GM21717 (cell line): Measurements from ENCODE around the gene CCDC200.
"Not testable (repeated sequence)": the region's sequence is repeated elsewhere in the genome, so short reads cannot be mapped to it uniquely, and the experiment has no call there.

ENCODE experiments used
- ATAC-seq: cut with Tn5 transposase; IDR thresholded peaks from one replicate; pipeline ENCODE4 v1.9.1; 2021; ENCODE audit warnings: mild to moderate bottlenecking, moderate library complexity; ENCODE audit not compliant: unreplicated experiment

Gene CCDC200

GRCh38 chr17:43228020-43228782 is at the start of gene CCDC200:
Gene CCDC200 (minus strand): TSS chr17:43228623. CDS start chr17:43228554, 69 bp downstream.
- not testable (repeated sequence) for ATAC-seq

GRCh38 chr17:43272914-43273313 is 44.5 kb upstream of the CCDC200 start:
- ATAC-seq = not testable (repeated sequence)

GRCh38 chr17:43272483-43272882 is 44.1 kb upstream of the CCDC200 start:
- not testable (repeated sequence) for ATAC-seq

GRCh38 chr17:43270552-43271504 is 42.4 kb upstream of the CCDC200 start:
- ATAC-seq = not testable (repeated sequence)

GRCh38 chr17:43246456-43246855 is 18.0 kb upstream of the CCDC200 start:
- not testable (repeated sequence) for ATAC-seq

- not testable (repeated sequence) for ATAC-seq
These were observed 12.4 kb upstream of the CCDC200 start for GRCh38 chr17:43240596-43241352.

GRCh38 chr17:43239597-43239996 is 11.2 kb upstream of the CCDC200 start:
- ATAC-seq = not testable (repeated sequence)

- not testable (repeated sequence) for ATAC-seq
These were observed 5.5 kb upstream of the CCDC200 start, which contains the start of gene RNU2-1 for GRCh38 chr17:43233877-43234276. Gene RNU2-1 (minus strand): TSS chr17:43233977.

- ATAC-seq = not testable (repeated sequence)
These were observed 4.8 kb upstream of the CCDC200 start for GRCh38 chr17:43233263-43233662.

- not testable (repeated sequence) for ATAC-seq
These were observed 3.7 kb upstream of the CCDC200 start for GRCh38 chr17:43232021-43232699.

GRCh38 chr17:43231205-43232020 is 3.0 kb upstream of the CCDC200 start:
- not testable (repeated sequence) for ATAC-seq

- no peak for ATAC-seq
These were observed 2.0 kb downstream of the CCDC200 start for GRCh38 chr17:43226393-43226792.

- ATAC-seq = no peak
These were observed 4.2 kb downstream of the CCDC200 start for GRCh38 chr17:43224146-43224705.

GRCh38 chr17:43220511-43221125 is 7.8 kb downstream of the CCDC200 start:
- no peak for ATAC-seq

GRCh38 chr17:43219746-43220380 is 8.6 kb downstream of the CCDC200 start:
- ATAC-seq = no peak

GRCh38 chr17:43219001-43219400 is 9.4 kb downstream of the CCDC200 start:
- ATAC-seq = no peak

- no peak for ATAC-seq
These were observed 10.8 kb downstream of the CCDC200 start for GRCh38 chr17:43217614-43218087.
